Gastrocnemius medialis (tissue), 4 donors: ENCODE measurements around the gene CHCHD3.

Experiments
- CTCF ChIP-seq, 5 experiments: fragments of 450-650 bp in 3 of 5; fragments of 200-600 bp in 2 of 5; sonication (generic) in 2 of 5; IDR thresholded peaks in 4 of 5; conservative IDR thresholded peaks in 1 of 5; 1 replicate in 4 of 5; 2 replicates in 1 of 5; pipeline ENCODE4 v1.5.1; 2016 to 2019; ENCODE audit warnings: antibody characterized with exemption in 5 of 5, mild to moderate bottlenecking in 3 of 5, moderate library complexity in 3 of 5
- POLR2A ChIP-seq, 2 donors: fragments of 450-650 bp; IDR thresholded peaks; one replicate each; pipeline ENCODE4 v1.6.1; 2017; ENCODE audit warnings: antibody characterized with exemption in 2 of 2, mild to moderate bottlenecking in 2 of 2, moderate library complexity in 2 of 2

DNA sequence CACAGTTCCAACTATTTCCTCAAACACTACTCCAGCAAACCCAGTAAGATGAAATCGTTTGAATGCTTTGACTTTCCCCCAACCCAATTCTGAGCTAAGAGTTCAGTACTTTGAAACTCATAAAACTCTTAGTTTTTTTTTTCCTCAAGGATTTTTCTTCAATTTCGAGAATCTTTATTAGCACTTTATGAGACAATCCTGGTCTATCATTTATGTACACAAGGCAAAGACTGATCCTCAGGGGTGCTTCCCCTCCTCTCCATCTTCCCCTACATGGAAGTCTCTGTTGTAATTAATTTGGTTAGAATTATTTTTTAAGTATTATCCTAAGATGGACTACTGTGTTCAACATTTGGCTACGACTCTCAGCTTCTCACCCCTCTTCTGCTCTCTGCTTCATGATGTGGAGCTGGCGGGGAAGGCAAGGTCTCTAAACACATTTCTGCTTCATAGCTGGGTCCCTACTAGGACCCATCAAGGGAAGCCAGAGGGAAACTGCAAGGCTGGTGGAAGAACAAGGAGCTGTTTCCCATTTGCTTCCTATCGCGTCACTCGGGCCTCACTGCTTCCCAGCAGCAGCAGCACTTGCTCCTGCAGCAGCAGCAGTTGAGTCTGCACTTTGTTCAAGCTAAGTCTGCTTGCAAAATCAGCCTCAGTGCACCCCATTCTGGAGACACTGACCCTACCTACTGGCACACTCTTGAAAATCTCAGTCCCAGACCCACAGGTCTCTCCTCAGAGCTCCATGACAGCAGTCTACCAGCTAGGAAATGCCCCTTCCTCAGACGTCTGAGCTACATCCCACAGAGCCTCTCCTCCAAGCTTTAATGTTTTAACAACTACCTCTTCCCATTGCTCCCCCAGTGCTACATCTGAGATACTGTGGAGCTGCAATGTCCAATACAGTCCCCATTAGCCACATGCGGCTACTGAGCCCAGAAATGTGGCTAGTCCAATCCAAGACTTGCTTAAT lies 90.0 kb downstream of the CHCHD3 start:
- no peak for TF ChIP-seq POLR2A (IDR thresholded peaks at IDR 0.05)
- TF ChIP-seq CTCF (IDR thresholded peaks at IDR 0.05 in 4 of 5, conservative IDR thresholded peaks at IDR 0.05 in 1 of 5) = no peak
